A673 (cell line): Measurements from ENCODE around the gene LRP1B. TPM values are rescaled to one million over a fixed set of nuclear protein-coding genes. Genes with fewer than 3 reads are reported as not detected.

Experiments
- BruUV-seq: library from RNA; stranded (reverse); fragments of 400-500 nt; replicated peaks from 2 replicates; lab custom pipeline; 2021; lab: Mats Ljungman, UMichigan
- CTCF ChIA-PET: fragments of 300-600 bp; sonication (Branson Sonifier 250); formaldehyde crosslinking; loops from one replicate; lab custom pipeline; 2022; ENCODE audit warnings: antibody characterized with exemption; lab: Charles Lee
- POLR2A ChIA-PET: fragments of 300-600 bp; sonication (Branson Sonifier 250); formaldehyde crosslinking; loops from one replicate; lab custom pipeline; 2022; ENCODE audit warnings: antibody characterized with exemption; ENCODE audit not compliant: low non-redundant PET; lab: Charles Lee
- DNase-seq: peaks from one replicate; pipeline ENCODE4 v3.0.0-alpha.2; 2015; ENCODE audit warnings: low spot score
- H3K27ac ChIP-seq: fragments of 200-600 bp; sonication (generic); 2 replicates; pipeline ENCODE4 v1.5.1; 2016; ENCODE audit warnings: mixed run types, low read depth, mild to moderate bottlenecking, mixed read lengths, antibody characterized with exemption, low read length; ENCODE audit not compliant: poor library complexity, severe bottlenecking
- H3K27me3 ChIP-seq: fragments of 200-600 bp; sonication (generic); replicated peaks from 2 replicates; pipeline ENCODE4 v1.6.1; 2017; ENCODE audit warnings: mixed run types, low read depth, mild to moderate bottlenecking, mixed read lengths, antibody characterized with exemption, low read length; ENCODE audit not compliant: insufficient read depth, poor library complexity
- H3K36me3 ChIP-seq: fragments of 200-600 bp; sonication (generic); 2 replicates; pipeline ENCODE4 v1.6.1; 2016; ENCODE audit warnings: mixed run types, mild to moderate bottlenecking, mixed read lengths, antibody characterized with exemption, low read length; ENCODE audit not compliant: insufficient read depth, poor library complexity, severe bottlenecking
- H3K4me1 ChIP-seq: fragments of 200-600 bp; sonication (generic); 2 replicates; pipeline ENCODE4 v1.6.1; 2017; ENCODE audit warnings: mixed run types, mild to moderate bottlenecking, mixed read lengths, antibody characterized with exemption, low read length; ENCODE audit not compliant: insufficient read depth, poor library complexity, severe bottlenecking
- H3K4me3 ChIP-seq: fragments of 200-600 bp; sonication (generic); 2 replicates; pipeline ENCODE4 v1.5.1; 2016; ENCODE audit warnings: low read depth, mixed run types, mild to moderate bottlenecking, mixed read lengths, low read length; ENCODE audit not compliant: poor library complexity, severe bottlenecking
- H3K9me3 ChIP-seq: fragments of 200-600 bp; sonication (generic); 2 replicates; pipeline ENCODE4 v1.6.1; 2016; ENCODE audit warnings: mixed run types, low read depth, mild to moderate bottlenecking, mixed read lengths, antibody characterized with exemption, low read length; ENCODE audit not compliant: poor library complexity, severe bottlenecking
- EZH2 ChIP-seq: fragments of 200-600 bp; sonication (generic); IDR thresholded peaks from 2 replicates; pipeline ENCODE4 v1.6.1; 2017; ENCODE audit warnings: borderline replicate concordance, low read depth, mild to moderate bottlenecking, mixed read lengths, antibody characterized with exemption, low read length; ENCODE audit not compliant: poor library complexity, severe bottlenecking
- intact Hi-C: fragments of 100-400 bp; cut with micrococcal nuclease; formaldehyde crosslinking; loops from one replicate; pipeline ENCODE4 v1.10.0; 2022; ENCODE audit not compliant: unreplicated experiment
- total RNA-seq: library from RNA; stranded (reverse); gene quantifications from 2 replicates; pipeline ENCODE4 v1.2.3, GENCODE V29; 2021
- TF ChIP-seq, protein P1 (sequence below): fragments of 300-800, 200-600 bp; sonication (generic); conservative IDR thresholded peaks from 2 replicates; pipeline ENCODE4 v1.5.1; 2017; ENCODE audit warnings: low read depth, mild to moderate bottlenecking, antibody characterized with exemption, low read length, moderate library complexity, mixed read lengths

The LRP1B gene
- total RNA-seq, 1 experiment from 2014 or later, result 9.9 TPM

DNA sequence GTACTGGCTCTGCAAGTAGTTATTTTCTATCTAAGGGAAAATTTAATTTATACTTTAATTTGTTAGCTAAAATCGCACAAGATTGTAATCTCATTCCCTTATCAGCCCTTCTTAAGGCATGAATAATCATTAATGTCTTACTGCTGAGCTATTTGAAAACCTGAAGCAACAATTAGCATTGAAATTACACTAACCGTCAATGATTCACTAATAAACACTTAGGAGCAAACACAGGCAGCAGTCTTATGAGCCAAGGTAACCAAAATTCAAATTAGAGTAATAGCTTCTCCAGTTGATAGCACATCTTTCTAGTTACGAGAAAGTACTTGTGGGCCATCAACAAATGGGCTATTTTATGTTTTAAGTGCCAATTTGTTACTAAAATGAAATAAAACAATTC is 1289.7 kb downstream of the LRP1B start:
- intact Hi-C loops, result no loop called here
- no peak overlapping the region for H3K27ac ChIP-seq
- no peaks in the 10 kb centered on the region for H3K9me3 ChIP-seq
- no peak overlapping the region for H3K4me3 ChIP-seq
- no peaks in the 10 kb centered on the region for H3K36me3 ChIP-seq
- ChIA-PET POLR2A (no interaction called here), CTCF (interaction anchor here (0.6 kb wide), 1 partner anchor 1539 kb away, joined by 3 read pairs; no protein-coding TSS in a partner anchor)
- DNase-seq, result no peak
- no peaks in the 10 kb centered on the region for H3K4me1 ChIP-seq
- no peaks in the 10 kb centered on the region for H3K27me3 ChIP-seq
- no peak for TF ChIP-seq EZH2
- TF ChIP-seq, protein P1, sequence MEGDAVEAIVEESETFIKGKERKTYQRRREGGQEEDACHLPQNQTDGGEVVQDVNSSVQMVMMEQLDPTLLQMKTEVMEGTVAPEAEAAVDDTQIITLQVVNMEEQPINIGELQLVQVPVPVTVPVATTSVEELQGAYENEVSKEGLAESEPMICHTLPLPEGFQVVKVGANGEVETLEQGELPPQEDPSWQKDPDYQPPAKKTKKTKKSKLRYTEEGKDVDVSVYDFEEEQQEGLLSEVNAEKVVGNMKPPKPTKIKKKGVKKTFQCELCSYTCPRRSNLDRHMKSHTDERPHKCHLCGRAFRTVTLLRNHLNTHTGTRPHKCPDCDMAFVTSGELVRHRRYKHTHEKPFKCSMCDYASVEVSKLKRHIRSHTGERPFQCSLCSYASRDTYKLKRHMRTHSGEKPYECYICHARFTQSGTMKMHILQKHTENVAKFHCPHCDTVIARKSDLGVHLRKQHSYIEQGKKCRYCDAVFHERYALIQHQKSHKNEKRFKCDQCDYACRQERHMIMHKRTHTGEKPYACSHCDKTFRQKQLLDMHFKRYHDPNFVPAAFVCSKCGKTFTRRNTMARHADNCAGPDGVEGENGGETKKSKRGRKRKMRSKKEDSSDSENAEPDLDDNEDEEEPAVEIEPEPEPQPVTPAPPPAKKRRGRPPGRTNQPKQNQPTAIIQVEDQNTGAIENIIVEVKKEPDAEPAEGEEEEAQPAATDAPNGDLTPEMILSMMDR, result no peak
- no TSS peak for BruUV-seq

DNA sequence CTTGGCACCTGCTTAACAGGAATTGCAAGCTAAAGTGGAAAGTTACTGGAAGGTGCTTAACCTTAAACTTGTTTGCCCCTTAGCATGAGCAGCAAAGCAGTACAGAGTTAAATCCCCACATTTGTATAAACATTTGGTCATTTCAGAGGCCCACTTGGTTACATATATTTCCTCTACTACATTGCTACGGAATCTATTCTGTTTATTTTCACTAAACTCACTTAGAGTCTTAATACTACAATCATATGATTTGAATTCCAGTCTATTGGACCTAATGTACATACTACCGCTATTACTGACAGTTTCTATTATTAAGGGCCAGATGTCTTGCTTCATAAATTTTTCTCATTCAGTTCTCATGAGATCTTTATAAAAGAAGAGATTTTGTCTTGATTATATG is 1294.0 kb downstream of the LRP1B start:
- no peak for DNase-seq
- Histone ChIP-seq H3K27me3 (no peaks in the 10 kb centered on the region), H3K4me1 (no peaks in the 10 kb centered on the region), H3K9me3 (no peaks in the 10 kb centered on the region), H3K4me3 (no peak overlapping the region), H3K36me3 (no peaks in the 10 kb centered on the region), H3K27ac (no peak overlapping the region)
- no peak for TF ChIP-seq EZH2
- TF ChIP-seq, protein P1, result no peak
- ChIA-PET CTCF (no interaction called here), POLR2A (no interaction called here)
- BruUV-seq, result no TSS peak
- intact Hi-C loops, result no loop called here

- ChIA-PET CTCF (no interaction called here), POLR2A (no interaction called here)
- intact Hi-C loops, result no loop called here
- H3K4me3 ChIP-seq, result no peak overlapping the region
- H3K27me3 ChIP-seq, result no peaks in the 10 kb centered on the region
- BruUV-seq, result no TSS peak
- H3K27ac ChIP-seq, result no peak overlapping the region
- H3K9me3 ChIP-seq, result no peaks in the 10 kb centered on the region
- TF ChIP-seq, protein P1, result no peak
- TF ChIP-seq EZH2, result no peak
- DNase-seq, result no peak
- no peaks in the 10 kb centered on the region for H3K36me3 ChIP-seq
- H3K4me1 ChIP-seq, result no peaks in the 10 kb centered on the region
Observed at GRCh38 chr2:140835079-140835478, 1295.7 kb downstream of the LRP1B start.
